Stimulated activated CD8-positive, alpha-beta memory T cell treated with anti-CD3 and anti-CD28 coated beads, Interleukin-2, amount 100 ng/mL, for 1 hour (primary cell): ENCODE data around the gene TEAD4.

Source experiments
- DNase-seq, 2 donors: peaks; one replicate each; pipeline ENCODE4 v3.0.0-alpha.2; 2020; ENCODE audit warnings: low read depth in 2 of 2

Gene TEAD4

DNA sequence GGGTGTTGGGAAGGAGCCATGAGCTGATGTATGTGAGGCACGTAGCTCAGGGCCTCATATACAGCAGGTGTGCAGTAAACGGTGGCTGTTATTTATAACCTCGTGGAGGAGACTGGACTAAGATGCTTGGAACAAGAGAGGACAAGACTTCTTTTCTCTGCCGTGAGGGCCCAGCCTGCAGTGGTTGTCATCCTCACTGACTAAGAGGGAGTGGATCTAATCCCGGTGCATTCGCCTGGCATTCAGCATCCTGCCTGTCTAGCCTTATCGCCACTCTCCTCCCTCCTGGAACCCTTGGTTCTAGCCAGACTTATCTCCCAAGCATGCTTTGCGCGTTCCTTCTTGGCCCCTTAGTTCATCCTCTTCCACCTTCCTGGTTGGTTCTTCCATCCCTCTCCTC, 121.9 kb downstream of the TEAD4 start:
- no peak for DNase-seq

DNA sequence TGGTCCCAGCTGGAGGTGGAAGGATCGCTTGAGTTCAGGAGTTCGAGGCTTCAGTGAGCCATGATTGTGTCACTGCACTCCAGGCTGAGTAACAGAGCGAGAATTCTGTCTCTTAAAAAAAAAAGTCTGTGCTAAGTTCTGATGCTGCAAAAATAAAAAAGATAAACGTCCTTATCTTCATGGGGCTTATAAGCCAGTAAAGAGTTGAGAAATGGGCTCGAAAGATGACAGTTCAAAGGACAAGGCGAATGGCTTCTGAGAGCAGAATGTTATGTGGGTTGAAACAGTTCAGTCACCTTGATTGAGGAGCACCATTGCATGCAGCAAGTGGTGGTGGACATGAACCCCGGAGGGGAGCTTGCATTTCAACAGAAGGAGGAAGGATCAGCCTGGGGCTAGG, 122.7 kb downstream of the TEAD4 start:
- DNase-seq, result no peak

DNA sequence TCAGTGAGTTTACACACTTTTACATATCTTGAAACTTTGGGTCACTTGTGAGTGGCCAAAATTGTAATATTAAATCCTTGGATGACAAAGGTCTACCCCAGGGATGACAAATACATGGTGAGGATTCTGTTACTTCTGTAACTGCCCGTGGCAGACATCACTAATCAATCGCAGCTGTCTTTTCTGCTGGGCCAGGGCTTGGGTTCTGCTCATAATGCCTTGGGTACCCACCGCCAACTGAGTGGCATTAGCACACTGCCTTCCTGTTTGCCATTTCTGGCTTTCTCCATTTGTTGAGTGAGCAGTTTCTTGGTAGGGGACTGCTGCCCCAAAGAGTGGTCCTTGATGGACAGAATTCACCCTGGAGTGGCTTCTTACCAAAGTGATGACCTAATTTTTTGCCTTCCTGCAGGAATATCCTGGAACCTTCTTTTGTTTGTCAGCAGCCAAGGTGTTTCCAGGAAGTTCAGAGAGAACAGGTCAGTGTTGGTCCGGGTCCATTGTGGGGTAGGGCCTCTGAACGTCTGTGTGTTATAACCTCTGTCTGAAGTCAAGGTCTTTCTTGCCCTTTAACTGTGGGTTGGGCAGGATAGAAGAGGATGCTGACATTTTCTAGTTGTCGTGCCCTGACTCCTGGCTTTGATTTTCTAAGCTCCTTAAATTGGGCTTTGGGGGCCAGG, 124.2 kb downstream of the TEAD4 start:
- no peak for DNase-seq

DNA sequence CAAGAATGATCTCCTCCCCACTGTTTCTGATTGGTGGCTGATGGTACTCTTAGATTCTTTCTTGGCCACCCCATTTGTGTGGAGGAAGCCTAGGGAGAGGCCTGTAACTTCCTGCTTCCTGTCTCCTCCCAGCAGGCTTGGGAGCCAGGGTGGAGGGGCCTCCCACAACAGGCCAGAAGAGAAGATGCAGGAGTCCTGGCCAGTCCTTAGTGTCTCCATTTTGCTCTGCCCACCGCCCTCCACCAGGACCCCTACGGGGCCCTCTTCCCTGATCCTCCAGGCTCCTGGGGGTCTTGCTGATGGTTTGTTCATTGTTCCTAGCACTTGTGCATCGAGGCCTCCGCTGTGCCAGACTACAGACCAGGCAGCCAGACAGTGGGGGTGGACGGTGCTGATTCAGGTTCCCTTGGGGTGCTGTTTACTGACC, 124.7 kb downstream of the TEAD4 start:
- DNase-seq, result no peak

DNA sequence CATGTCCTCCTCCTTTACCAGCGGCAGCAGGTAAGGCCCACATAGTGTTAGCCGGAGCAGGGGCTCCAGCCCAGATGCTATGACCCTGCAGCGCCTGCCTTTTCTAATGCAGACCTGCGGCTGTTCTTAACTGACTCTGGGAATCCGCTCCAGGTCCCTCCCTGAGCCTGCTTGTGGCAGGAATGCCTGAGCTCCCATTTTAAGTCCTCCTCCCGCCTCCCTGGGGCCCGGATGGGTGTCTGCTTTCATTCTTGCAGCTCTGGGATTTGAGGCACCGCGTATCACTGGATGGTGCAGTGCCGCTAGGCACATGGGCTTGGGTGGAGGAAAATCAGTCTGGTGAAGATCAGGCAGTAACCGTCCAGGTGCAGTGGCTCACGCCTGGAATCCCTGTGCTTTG, 125.5 kb downstream of the TEAD4 start:
- no peak for DNase-seq

DNA sequence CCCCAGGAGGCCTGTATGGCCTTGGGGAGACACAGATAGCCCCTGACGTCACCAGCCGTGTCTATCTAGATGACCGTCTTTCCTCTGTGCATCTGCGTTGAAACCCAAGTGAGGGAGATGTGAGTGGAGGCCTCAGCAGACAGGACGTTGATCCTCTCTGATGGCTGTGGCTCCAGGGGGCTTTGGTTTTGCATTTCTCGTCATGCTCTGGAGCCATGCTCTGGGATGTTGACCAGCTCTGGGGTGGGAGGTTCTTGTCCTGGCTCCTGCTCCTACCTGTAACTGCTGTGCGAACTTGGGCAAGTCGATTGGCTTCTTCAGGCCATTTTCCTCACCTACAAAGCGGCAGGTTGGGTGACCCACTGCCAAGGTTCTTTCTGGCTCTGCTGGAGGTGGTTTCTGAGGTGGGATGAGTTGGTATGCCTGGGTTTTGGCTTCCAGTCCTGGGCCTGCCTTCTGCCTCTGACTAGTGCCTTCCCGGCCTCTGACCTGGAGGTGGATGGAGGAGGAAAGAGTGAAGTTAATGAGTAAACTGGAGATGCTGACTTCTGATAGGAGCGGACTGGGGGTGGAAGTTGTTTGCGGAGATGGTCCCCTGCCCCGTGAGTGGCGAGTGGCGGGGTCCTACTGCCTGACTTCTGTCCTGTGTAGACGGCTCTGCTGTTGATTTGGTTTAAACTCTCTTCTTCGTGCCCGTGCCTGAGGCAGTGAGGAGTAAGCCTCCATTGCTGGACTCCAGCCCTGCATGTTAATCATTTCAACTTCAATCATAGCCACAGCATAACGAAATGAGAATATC, 126.3 kb downstream of the TEAD4 start:
- no peak for DNase-seq

DNA sequence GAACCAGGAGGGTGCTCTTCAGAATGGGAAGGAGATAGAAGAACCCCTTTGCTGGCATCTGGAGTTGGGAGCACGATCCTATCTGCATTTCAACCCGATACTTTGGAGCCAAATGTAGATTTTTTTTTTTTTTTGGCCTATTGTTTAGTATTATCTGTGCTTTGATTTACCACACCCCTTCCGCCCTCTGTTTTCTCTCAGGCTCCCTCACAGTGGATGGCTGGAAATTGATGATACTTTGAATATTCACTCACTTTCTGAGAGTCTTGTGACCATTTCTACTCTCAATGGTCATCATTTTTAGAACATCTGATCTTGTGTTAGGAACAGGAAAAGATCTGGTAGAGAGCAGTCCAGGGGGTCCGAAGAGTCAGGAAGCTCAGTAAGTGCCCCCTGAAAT, 127.0 kb downstream of the TEAD4 start:
- no peak for DNase-seq

GRCh38 chr12:3086729-3087323, 127.6 kb downstream of the TEAD4 start:
- no peak for DNase-seq

GRCh38 chr12:3087758-3088650, 128.8 kb downstream of the TEAD4 start:
- DNase-seq, result no peak

GRCh38 chr12:3089588-3089987, 130.4 kb downstream of the TEAD4 start:
- DNase-seq, result no peak
